Nephron progenitor cell (in vitro differentiated cells): ENCODE measurements around the gene ERC1.
A peak's percentile ranks its signal among the peaks of the same experiment; 100 is the strongest.

Experiments used
- DNase-seq: peaks from one replicate; pipeline ENCODE4 v3.0.0; 2021
- H3K27ac Mint-ChIP-seq: 2 replicates; pipeline ENCODE4 v1.8.0; 2021; ENCODE audit warnings: mild to moderate bottlenecking, moderate library complexity, mixed read lengths
- H3K27me3 Mint-ChIP-seq: 2 replicates; pipeline ENCODE4 v1.8.0; 2021; ENCODE audit warnings: mild to moderate bottlenecking, low read depth, mixed read lengths; ENCODE audit not compliant: poor library complexity
- H3K36me3 Mint-ChIP-seq: 2 replicates; pipeline ENCODE4 v1.8.0; 2021; ENCODE audit warnings: low read depth, mixed read lengths
- H3K4me1 Mint-ChIP-seq: 2 replicates; pipeline ENCODE4 v1.8.0; 2021; ENCODE audit warnings: mixed read lengths
- H3K4me3 Mint-ChIP-seq: 2 replicates; pipeline ENCODE4 v1.8.0; 2021; ENCODE audit warnings: mild to moderate bottlenecking, moderate library complexity, mixed read lengths
- H3K9me3 Mint-ChIP-seq: 2 replicates; pipeline ENCODE4 v1.8.0; 2021; ENCODE audit warnings: mild to moderate bottlenecking, moderate library complexity, mixed read lengths
- CTCF ChIP-seq: fragments of 200-600 bp; sonication (generic); IDR thresholded peaks from 2 replicates; pipeline ENCODE4 v1.5.0; 2021; ENCODE audit warnings: antibody characterized with exemption

Gene ERC1

GRCh38 chr12:1157046-1157445 lies 166.0 kb downstream of the ERC1 start:
- Mint-ChIP-seq H3K27me3 (no peaks in the 10 kb centered on the region), H3K36me3 (peaks cover 51% of the 10 kb centered on the region), H3K9me3 (peaks cover 8% of the 10 kb centered on the region), H3K4me1 (peaks cover 8% of the 10 kb centered on the region), H3K27ac (no peak overlapping the region), H3K4me3 (no peak overlapping the region)
- no peak for TF ChIP-seq CTCF
- DNase-seq = no peak

- H3K4me1 Mint-ChIP-seq = peaks cover 22% of the 10 kb centered on the region
- H3K4me3 Mint-ChIP-seq = no peak overlapping the region
- no peak for TF ChIP-seq CTCF
- peaks cover 10% of the 10 kb centered on the region for H3K9me3 Mint-ChIP-seq
- H3K36me3 Mint-ChIP-seq = peaks cover 46% of the 10 kb centered on the region
- H3K27me3 Mint-ChIP-seq = no peaks in the 10 kb centered on the region
- peak overlapping the region; percentile 11 for H3K27ac Mint-ChIP-seq
- DNase-seq = no peak
These were observed 170.2 kb downstream of the ERC1 start for GRCh38 chr12:1161197-1161596.

- H3K36me3 Mint-ChIP-seq = peaks cover 56% of the 10 kb centered on the region
- no peak for DNase-seq
- no peak for TF ChIP-seq CTCF
- peak overlapping the region; percentile 13 for H3K4me3 Mint-ChIP-seq
- peaks cover 15% of the 10 kb centered on the region for H3K9me3 Mint-ChIP-seq
- H3K27ac Mint-ChIP-seq = peak overlapping the region; percentile 83
- H3K27me3 Mint-ChIP-seq = no peaks in the 10 kb centered on the region
- H3K4me1 Mint-ChIP-seq = peaks cover 26% of the 10 kb centered on the region
These were observed 171.2 kb downstream of the ERC1 start for GRCh38 chr12:1162081-1162760.

- TF ChIP-seq CTCF = no peak
- DNase-seq = no peak
- Mint-ChIP-seq H3K4me1 (peaks cover 46% of the 10 kb centered on the region), H3K27me3 (no peaks in the 10 kb centered on the region), H3K36me3 (peaks cover 44% of the 10 kb centered on the region), H3K27ac (no peak overlapping the region), H3K9me3 (peaks cover 15% of the 10 kb centered on the region), H3K4me3 (no peak overlapping the region)
These were observed 176.8 kb downstream of the ERC1 start for GRCh38 chr12:1167784-1168183.

- H3K4me3 Mint-ChIP-seq = no peak overlapping the region
- peaks cover 59% of the 10 kb centered on the region for H3K4me1 Mint-ChIP-seq
- no peak for DNase-seq
- no peaks in the 10 kb centered on the region for H3K27me3 Mint-ChIP-seq
- H3K27ac Mint-ChIP-seq = peak overlapping the region; percentile 23
- TF ChIP-seq CTCF = no peak
- H3K36me3 Mint-ChIP-seq = peaks cover 32% of the 10 kb centered on the region
- peaks cover 11% of the 10 kb centered on the region for H3K9me3 Mint-ChIP-seq
These were observed 179.4 kb downstream of the ERC1 start for GRCh38 chr12:1170411-1170810.
